Measurements from ENCODE around the gene MBNL2. TPM values are rescaled to one million over a fixed set of nuclear protein-coding genes. Genes with fewer than 3 reads are reported as not detected.

MBNL2 gene
- total RNA-seq, 1 experiment from 2014 or later: 0.17 TPM

- Histone ChIP-seq H2BK15ac (ENCODE audit: low read depth, low read length) (no peak overlapping the region), H3K27me3 (ENCODE audit: insufficient read depth, low read length) (peaks cover 40% of the 10 kb centered on the region), H3K79me1 (ENCODE audit: insufficient read depth, low read depth, low read length, poor library complexity, severe bottlenecking) (no peaks in the 10 kb centered on the region), H3K23ac (ENCODE audit: insufficient read length, low read depth, low read length) (no peak overlapping the region), H3K27ac (ENCODE audit: insufficient read length, low read depth, low read length) (no peak overlapping the region), H2AK5ac (ENCODE audit: insufficient read length, low read length) (no peak overlapping the region), H4K91ac (ENCODE audit: insufficient read length, low read depth, low read length) (no peak overlapping the region), H2BK120ac (ENCODE audit: low read depth, low read length, poor library complexity, severe bottlenecking) (peak overlapping the region; percentile 38), H3K18ac (ENCODE audit: insufficient read length, low read depth, low read length) (peak overlapping the region; percentile 75), H2BK20ac (ENCODE audit: low read depth, low read length, poor library complexity, severe bottlenecking) (no peak overlapping the region), H3K4ac (ENCODE audit: low read depth, low read length) (no peak overlapping the region), H3K14ac (ENCODE audit: insufficient read depth, low read length) (peak overlapping the region; percentile 63), H4K8ac (replicated peaks; ENCODE audit: insufficient read length, low read depth, low read length) (no peak overlapping the region), H4K5ac (ENCODE audit: insufficient read length, low read depth, low read length) (no peak overlapping the region), H3T11ph (ENCODE audit: low read length) (no peak overlapping the region), H3K79me2 (ENCODE audit: insufficient read depth, low read length) (no peaks in the 10 kb centered on the region), H3K23me2 (ENCODE audit: insufficient read length, low read depth, low read length, poor library complexity, severe bottlenecking) (no peaks in the 10 kb centered on the region), H4K20me1 (ENCODE audit: control insufficient read depth, insufficient read depth, insufficient read length) (no peaks in the 10 kb centered on the region), H3K4me2 (ENCODE audit: insufficient read depth, insufficient read length, low read length) (peak overlapping the region; percentile 3), H3K4me1 (ENCODE audit: insufficient read depth, low read length) (peaks cover 2% of the 10 kb centered on the region; the same call in 1 of the 2 replicates), H3K9me3 (ENCODE audit: control insufficient read depth, low read depth, low read length) (no peaks in the 10 kb centered on the region), H3K9ac (ENCODE audit: extremely low read depth, insufficient read length, low read length) (no peak overlapping the region), H2BK5ac (ENCODE audit: insufficient read length, low read length) (no peak overlapping the region), H2AFZ (ENCODE audit: low read length) (no peak overlapping the region), H2BK12ac (ENCODE audit: insufficient read length, low read depth, low read length) (no peak overlapping the region), H3K56ac (ENCODE audit: insufficient read length, low read depth, low read length) (no peak overlapping the region)
- H3K27ac Mint-ChIP-seq: peak overlapping the region in 1 of 3 experiments; percentile 11; a peak in 2 of 7 replicates
- H3K4me1 Mint-ChIP-seq: peaks cover 26 to 36% of the 10 kb centered on the region in 2 experiments
- TF ChIP-seq CTCF (conservative IDR thresholded peaks at IDR 0.05): no peak
- DNase-seq: peak; percentile 41
- H3K4me3 Mint-ChIP-seq: peak overlapping the region in 1 of 2 experiments; percentile 61; a peak in 3 of 5 replicates
- H3K36me3 Mint-ChIP-seq (ENCODE audit: insufficient read depth in 1 of 3, low read depth in 3 of 3): no peaks in the 10 kb centered on the region
- peaks cover 97% of the 10 kb centered on the region for H3K27me3 Mint-ChIP-seq (ENCODE audit: low read depth)
- no peaks in the 10 kb centered on the region; a peak in 1 of 5 replicates for H3K9me3 Mint-ChIP-seq
- WGBS (ENCODE audit: extremely low coverage, insufficient read length, low lambda C conversion rate): no CpG with 5 or more reads among the region's 11 CpGs
These were observed 1.8 kb downstream of the MBNL2 start for GRCh38 chr13:97223711-97224541.

All from H9 (cell line).